ENCODE data around the gene DYTN.

DNA sequence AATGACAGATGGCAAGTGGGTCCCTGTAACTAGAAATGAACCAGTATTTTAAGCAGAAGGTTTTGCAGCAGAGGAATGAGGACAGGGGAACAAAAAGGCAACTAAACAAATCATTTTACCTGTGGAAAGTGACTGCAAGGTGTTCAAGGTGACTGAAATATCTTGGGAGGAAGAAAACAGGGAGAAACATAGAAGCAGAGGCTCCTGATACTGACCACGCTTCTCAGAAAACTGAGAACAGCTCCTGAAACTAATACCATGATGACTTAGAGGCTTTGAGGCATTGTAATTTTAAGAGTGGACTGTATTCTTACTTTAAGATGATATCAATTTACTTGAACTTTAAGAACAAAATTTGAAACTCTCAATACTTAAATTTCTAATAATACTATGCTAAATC lies at the start of gene DYTN:
- TF ChIP-seq, protein P1, sequence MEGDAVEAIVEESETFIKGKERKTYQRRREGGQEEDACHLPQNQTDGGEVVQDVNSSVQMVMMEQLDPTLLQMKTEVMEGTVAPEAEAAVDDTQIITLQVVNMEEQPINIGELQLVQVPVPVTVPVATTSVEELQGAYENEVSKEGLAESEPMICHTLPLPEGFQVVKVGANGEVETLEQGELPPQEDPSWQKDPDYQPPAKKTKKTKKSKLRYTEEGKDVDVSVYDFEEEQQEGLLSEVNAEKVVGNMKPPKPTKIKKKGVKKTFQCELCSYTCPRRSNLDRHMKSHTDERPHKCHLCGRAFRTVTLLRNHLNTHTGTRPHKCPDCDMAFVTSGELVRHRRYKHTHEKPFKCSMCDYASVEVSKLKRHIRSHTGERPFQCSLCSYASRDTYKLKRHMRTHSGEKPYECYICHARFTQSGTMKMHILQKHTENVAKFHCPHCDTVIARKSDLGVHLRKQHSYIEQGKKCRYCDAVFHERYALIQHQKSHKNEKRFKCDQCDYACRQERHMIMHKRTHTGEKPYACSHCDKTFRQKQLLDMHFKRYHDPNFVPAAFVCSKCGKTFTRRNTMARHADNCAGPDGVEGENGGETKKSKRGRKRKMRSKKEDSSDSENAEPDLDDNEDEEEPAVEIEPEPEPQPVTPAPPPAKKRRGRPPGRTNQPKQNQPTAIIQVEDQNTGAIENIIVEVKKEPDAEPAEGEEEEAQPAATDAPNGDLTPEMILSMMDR (conservative IDR thresholded peaks at IDR 0.05 in 1 of 2, IDR thresholded peaks at IDR 0.05 in 1 of 2; ENCODE audit: low read depth in 1 of 2, low read length in 2 of 2) = no peak
- no peak for TF ChIP-seq EZH2 (IDR thresholded peaks at IDR 0.05; ENCODE audit: low read length, missing control alignments)
